ENCODE data around the gene TMEM179B.
A peak's percentile ranks its signal among the peaks of the same experiment; 100 is the strongest.
"Not testable (repeated sequence)": the region's sequence is repeated elsewhere in the genome, so short reads cannot be mapped to it uniquely, and the experiment has no call there.

TMEM179B gene

GRCh38 chr11:62787005-62787759 is at the start of gene TMEM179B:
Gene TMEM179B (plus strand): TSS chr11:62787402. CDS start chr11:62787432, 30 bp downstream.
- ChIA-PET POLR2A (interaction anchor here (0.5 to 8.8 kb wide), 24 partner anchors 9 to 165 kb away, joined by 3 to 144 read pairs (median 6); partner anchors contain the start of genes B3GAT3, C11orf98, CSKMT and HNRNPUL2), CTCF (interaction anchor here (0.5 to 2.0 kb wide), 25 partner anchors 10 to 1140 kb away, joined by 3 to 22 read pairs (median 5); partner anchors contain the start of genes BSCL2, GNG3, HNRNPUL2 and STX5)
- peak; percentile 91 for DNase-seq (ENCODE audit: extremely low spot score)
- TF ChIP-seq ELF4 (IDR thresholded peaks at IDR 0.05) = peak; percentile 81
- TF ChIP-seq TARDBP (IDR thresholded peaks at IDR 0.05) = no peak
- TF ChIP-seq CTBP1 (IDR thresholded peaks at IDR 0.05; ENCODE audit: borderline replicate concordance) = no peak
- TF ChIP-seq SUZ12 (IDR thresholded peaks at IDR 0.05) = no peak
- TF ChIP-seq FOXM1 (IDR thresholded peaks at IDR 0.05; ENCODE audit: borderline replicate concordance) = 0 out of 2 replicates have a peak, but pooled peaks have one; percentile 4
- TF ChIP-seq L3MBTL2 (conservative IDR thresholded peaks at IDR 0.05) = peak; percentile 72

GRCh38 chr11:62747475-62748160 is 39.6 kb upstream of the TMEM179B start:
- CTCF ChIA-PET = no interaction called here
- no peak for DNase-seq (ENCODE audit: extremely low spot score)
- POLR2A ChIA-PET = interaction anchor here (0.7 to 2.7 kb wide), 6 partner anchors 10 to 195 kb away, joined by 3 to 11 read pairs (median 3); partner anchors contain the start of genes HNRNPUL2, POLR2G and TAF6L
- TF ChIP-seq ELF4 (IDR thresholded peaks at IDR 0.05) = no peak
- no peak for TF ChIP-seq HDGF (IDR thresholded peaks at IDR 0.05; ENCODE audit: borderline replicate concordance)
- no peak for TF ChIP-seq L3MBTL2 (conservative IDR thresholded peaks at IDR 0.05)
- no peak for TF ChIP-seq NFRKB (IDR thresholded peaks at IDR 0.05)
- no peak for TF ChIP-seq ZNF384 (IDR thresholded peaks at IDR 0.05)
- TF ChIP-seq FOXM1 (IDR thresholded peaks at IDR 0.05; ENCODE audit: borderline replicate concordance) = no peak
- TF ChIP-seq LEF1 (IDR thresholded peaks at IDR 0.05; ENCODE audit: borderline replicate concordance) = no peak
- TF ChIP-seq FOXA1 (IDR thresholded peaks at IDR 0.05) = no peak
- no peak for TF ChIP-seq CTBP1 (IDR thresholded peaks at IDR 0.05; ENCODE audit: borderline replicate concordance)
- TF ChIP-seq SUZ12 (IDR thresholded peaks at IDR 0.05) = no peak
- TF ChIP-seq BHLHE40 (IDR thresholded peaks at IDR 0.05; ENCODE audit: borderline replicate concordance) = no peak

- CTCF ChIA-PET = interaction anchor here (0.8 kb wide), 1 partner anchor 37 kb away, joined by 4 read pairs; no protein-coding TSS in a partner anchor
Measured at GRCh38 chr11:62749931-62750330, 37.3 kb upstream of the TMEM179B start.

GRCh38 chr11:62752177-62752785 is 34.9 kb upstream of the TMEM179B start:
- ChIA-PET POLR2A (interaction anchor here (1.1 to 6.3 kb wide), 7 partner anchors 10 to 161 kb away, joined by 3 to 97 read pairs (median 17); partner anchors contain the start of genes HNRNPUL2, LBHD1, POLR2G and SLC3A2), CTCF (no interaction called here)
- TF ChIP-seq TARDBP (IDR thresholded peaks at IDR 0.05) (no peak), BHLHE40 (IDR thresholded peaks at IDR 0.05; ENCODE audit: borderline replicate concordance) (no peak), FOXM1 (IDR thresholded peaks at IDR 0.05; ENCODE audit: borderline replicate concordance) (no peak), SUZ12 (IDR thresholded peaks at IDR 0.05) (no peak), FOXK2 (IDR thresholded peaks at IDR 0.05) (no peak), ARNT (IDR thresholded peaks at IDR 0.05) (no peak), HDGF (IDR thresholded peaks at IDR 0.05; ENCODE audit: borderline replicate concordance) (no peak), NFRKB (IDR thresholded peaks at IDR 0.05) (no peak), PKNOX1 (IDR thresholded peaks at IDR 0.05) (no peak), ZNF384 (IDR thresholded peaks at IDR 0.05) (no peak), LEF1 (IDR thresholded peaks at IDR 0.05; ENCODE audit: borderline replicate concordance) (no peak), CTBP1 (IDR thresholded peaks at IDR 0.05; ENCODE audit: borderline replicate concordance) (no peak)
- DNase-seq (ENCODE audit: extremely low spot score) = no peak

More at GRCh38 chr11:62749931-62750330, 37.3 kb upstream of the TMEM179B start:
- POLR2A ChIA-PET = interaction anchor here (6.3 kb wide), 1 partner anchor 23 kb away, joined by 97 read pairs; the partner anchor contains the start of genes HNRNPUL2 and TTC9C
- not testable (repeated sequence) for DNase-seq (ENCODE audit: extremely low spot score)

- DNase-seq (ENCODE audit: extremely low spot score) = no peak
- POLR2A ChIA-PET = interaction anchor here (0.8 to 6.3 kb wide), 43 partner anchors 9 to 208 kb away, joined by 3 to 97 read pairs (median 5); partner anchors contain the start of genes B3GAT3, BSCL2, C11orf98 and CSKMT
- TF ChIP-seq PKNOX1 (IDR thresholded peaks at IDR 0.05) (no peak), FOXM1 (IDR thresholded peaks at IDR 0.05; ENCODE audit: borderline replicate concordance) (no peak), ZNF384 (IDR thresholded peaks at IDR 0.05) (no peak), NFRKB (IDR thresholded peaks at IDR 0.05) (no peak), FOXA1 (IDR thresholded peaks at IDR 0.05) (no peak), CTBP1 (IDR thresholded peaks at IDR 0.05; ENCODE audit: borderline replicate concordance) (no peak), HDGF (IDR thresholded peaks at IDR 0.05; ENCODE audit: borderline replicate concordance) (no peak), FOXK2 (IDR thresholded peaks at IDR 0.05) (no peak), L3MBTL2 (conservative IDR thresholded peaks at IDR 0.05) (no peak), BHLHE40 (IDR thresholded peaks at IDR 0.05; ENCODE audit: borderline replicate concordance) (no peak), LEF1 (IDR thresholded peaks at IDR 0.05; ENCODE audit: borderline replicate concordance) (no peak), SP1 (IDR thresholded peaks at IDR 0.05) (no peak), TARDBP (IDR thresholded peaks at IDR 0.05) (no peak), ELF4 (IDR thresholded peaks at IDR 0.05) (no peak), ARNT (IDR thresholded peaks at IDR 0.05) (no peak), SUZ12 (IDR thresholded peaks at IDR 0.05) (no peak)
- CTCF ChIA-PET = interaction anchor here (0.7 to 2.1 kb wide), 6 partner anchors 8 to 128 kb away, joined by 3 to 7 read pairs (median 3); partner anchors contain the start of genes POLR2G and TAF6L
Measured at GRCh38 chr11:62752994-62753735, 34.0 kb upstream of the TMEM179B start.

Data from HEK293T (cell line).